HG03565 (cell line): Measurements from ENCODE around the gene SMC1A.
"Not testable (repeated sequence)": the region's sequence is repeated elsewhere in the genome, so short reads cannot be mapped to it uniquely, and the experiment has no call there.

Source experiments
- ATAC-seq: cut with Tn5 transposase; IDR thresholded peaks from one replicate; pipeline ENCODE4 v1.9.1; 2021; ENCODE audit warnings: mild to moderate bottlenecking, moderate library complexity; ENCODE audit not compliant: unreplicated experiment

Gene SMC1A

GRCh38 chrX:53422086-53422860, at the start of gene SMC1A:
TSS of gene SMC1A (minus strand) at chrX:53422654. CDS start at chrX:53422600, 54 bp downstream.
- peak; percentile 94 for ATAC-seq

GRCh38 chrX:53471346-53471745, 48.9 kb upstream of the SMC1A start:
- no peak for ATAC-seq

DNA sequence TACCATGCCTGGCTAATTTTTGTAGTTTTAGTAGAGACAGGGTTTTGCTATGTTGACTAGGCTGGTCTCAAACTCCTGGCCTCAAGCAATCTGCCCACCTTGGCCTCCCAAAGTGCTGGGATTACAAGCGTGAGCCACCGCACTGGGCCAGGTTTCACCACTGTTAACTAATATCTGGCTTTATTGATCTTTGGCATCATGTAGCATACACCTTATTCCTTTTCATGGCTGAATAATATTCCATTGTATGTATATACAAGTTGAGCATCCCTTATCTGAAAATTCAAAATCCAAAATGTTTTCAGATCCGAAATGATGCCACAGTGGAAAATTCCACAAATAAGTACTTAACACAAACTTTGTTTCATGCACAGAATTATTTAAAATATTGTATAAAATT, 46.2 kb upstream of the SMC1A start:
- not testable (repeated sequence) for ATAC-seq

- ATAC-seq, result no peak
These were observed 35.6 kb upstream of the SMC1A start for GRCh38 chrX:53458082-53458481.

DNA sequence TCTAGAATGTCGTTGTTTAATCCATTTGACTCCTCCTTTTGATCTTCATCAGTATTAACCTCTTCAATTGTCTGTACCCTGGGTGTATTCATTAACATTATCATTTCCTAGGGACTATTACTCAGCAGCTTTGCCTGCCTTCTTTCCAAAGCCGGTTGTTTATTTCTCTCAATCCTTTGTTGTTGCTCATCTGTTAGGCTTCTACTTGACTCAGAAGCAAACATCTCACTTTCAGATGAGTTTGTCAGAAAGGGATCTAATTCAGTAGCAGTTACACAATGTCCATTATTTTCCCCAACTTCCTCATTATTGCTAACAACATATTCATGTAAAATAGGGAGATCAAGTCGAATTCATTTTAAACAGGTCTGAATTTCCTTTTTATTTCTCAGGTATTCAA, 33.8 kb upstream of the SMC1A start:
- no peak for ATAC-seq

DNA sequence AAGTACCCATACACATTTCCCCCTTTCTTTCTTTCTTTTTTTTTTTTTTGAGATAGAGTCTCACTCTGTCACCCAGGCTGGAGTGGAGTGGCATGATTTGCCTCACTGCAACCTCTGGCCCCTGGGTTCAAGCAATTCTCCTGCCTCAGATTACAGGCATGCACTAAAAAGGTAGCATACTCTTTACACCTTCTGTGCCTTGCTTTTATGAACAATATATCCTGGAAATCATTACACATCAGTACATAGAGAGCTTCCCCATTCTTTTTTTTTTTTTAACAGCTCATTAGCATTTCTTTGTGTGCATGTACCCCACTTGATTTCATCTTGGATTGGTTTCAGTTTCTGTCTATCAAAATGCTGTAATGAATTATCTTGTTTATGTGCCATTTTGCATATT, 30.4 kb upstream of the SMC1A start:
- ATAC-seq, result no peak

- no peak for ATAC-seq
These were observed 27.2 kb upstream of the SMC1A start for GRCh38 chrX:53449632-53450031.

- ATAC-seq, result no peak
These were observed 25.0 kb upstream of the SMC1A start for GRCh38 chrX:53447441-53447840.

- ATAC-seq, result no peak
These were observed 23.5 kb upstream of the SMC1A start for GRCh38 chrX:53445977-53446376.

DNA sequence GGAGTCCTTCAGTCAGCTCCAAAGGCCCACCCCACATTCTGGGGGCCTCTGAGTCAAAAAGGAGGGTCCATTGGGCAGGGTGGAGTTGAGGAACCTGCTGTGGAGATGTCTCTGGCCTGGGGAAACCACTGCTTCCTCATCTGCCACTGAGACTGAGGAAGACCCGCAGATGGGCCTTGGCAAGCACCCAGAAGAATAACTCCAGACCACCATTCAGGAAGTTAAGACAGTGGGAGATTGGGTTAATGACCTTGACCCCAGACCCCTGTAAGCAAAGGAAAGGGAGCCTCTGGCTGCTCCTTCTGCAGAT, 19.8 kb upstream of the SMC1A start:
- no peak for ATAC-seq

GRCh38 chrX:53441531-53442321, 19.3 kb upstream of the SMC1A start:
- ATAC-seq, result peak; percentile 73

- ATAC-seq, result no peak
These were observed 18.4 kb upstream of the SMC1A start for GRCh38 chrX:53440621-53441517.

DNA sequence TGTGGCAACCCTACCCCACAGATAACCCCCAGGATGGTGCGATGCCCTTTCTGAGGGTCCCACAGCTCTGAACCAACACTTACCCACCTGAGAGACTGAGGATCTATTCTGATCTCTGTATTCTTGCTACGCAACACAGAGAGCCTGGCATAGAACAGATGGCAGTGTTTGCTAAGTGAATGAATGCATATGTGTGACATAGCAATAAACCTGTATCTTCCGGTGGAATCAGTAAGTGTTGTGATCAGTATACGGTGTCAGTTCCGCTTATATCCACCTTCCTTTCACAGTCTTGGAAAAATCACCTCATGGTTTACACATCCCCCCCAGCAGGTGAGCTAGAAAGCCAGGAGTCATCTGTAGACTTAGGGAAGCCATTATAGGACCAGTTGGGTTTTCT, 17.6 kb upstream of the SMC1A start:
- no peak for ATAC-seq

DNA sequence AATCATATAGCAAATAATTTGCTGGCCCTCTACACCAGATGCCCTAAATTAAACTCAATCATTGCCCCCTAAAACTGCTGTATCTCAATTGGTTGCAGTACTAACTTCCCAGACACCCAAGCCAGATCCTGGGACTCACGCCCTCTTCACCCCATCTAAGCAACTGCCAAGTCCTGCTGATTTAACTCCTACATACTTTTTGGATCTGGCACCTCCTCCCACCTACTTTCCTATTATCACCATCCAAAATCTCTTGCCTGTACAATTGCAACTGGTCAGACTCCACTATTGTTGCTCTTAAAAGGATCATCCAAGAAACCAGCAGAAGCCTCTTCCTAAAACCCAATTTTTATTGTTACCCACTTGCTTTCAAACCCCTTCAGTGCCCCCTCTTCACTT, 16.4 kb upstream of the SMC1A start:
- ATAC-seq, result no peak

GRCh38 chrX:53438174-53438831, 15.8 kb upstream of the SMC1A start:
- no peak for ATAC-seq

- no peak for ATAC-seq
These were observed 14.8 kb upstream of the SMC1A start for GRCh38 chrX:53437206-53437605.

GRCh38 chrX:53435997-53436396, 13.5 kb upstream of the SMC1A start:
- ATAC-seq, result peak; percentile 69

DNA sequence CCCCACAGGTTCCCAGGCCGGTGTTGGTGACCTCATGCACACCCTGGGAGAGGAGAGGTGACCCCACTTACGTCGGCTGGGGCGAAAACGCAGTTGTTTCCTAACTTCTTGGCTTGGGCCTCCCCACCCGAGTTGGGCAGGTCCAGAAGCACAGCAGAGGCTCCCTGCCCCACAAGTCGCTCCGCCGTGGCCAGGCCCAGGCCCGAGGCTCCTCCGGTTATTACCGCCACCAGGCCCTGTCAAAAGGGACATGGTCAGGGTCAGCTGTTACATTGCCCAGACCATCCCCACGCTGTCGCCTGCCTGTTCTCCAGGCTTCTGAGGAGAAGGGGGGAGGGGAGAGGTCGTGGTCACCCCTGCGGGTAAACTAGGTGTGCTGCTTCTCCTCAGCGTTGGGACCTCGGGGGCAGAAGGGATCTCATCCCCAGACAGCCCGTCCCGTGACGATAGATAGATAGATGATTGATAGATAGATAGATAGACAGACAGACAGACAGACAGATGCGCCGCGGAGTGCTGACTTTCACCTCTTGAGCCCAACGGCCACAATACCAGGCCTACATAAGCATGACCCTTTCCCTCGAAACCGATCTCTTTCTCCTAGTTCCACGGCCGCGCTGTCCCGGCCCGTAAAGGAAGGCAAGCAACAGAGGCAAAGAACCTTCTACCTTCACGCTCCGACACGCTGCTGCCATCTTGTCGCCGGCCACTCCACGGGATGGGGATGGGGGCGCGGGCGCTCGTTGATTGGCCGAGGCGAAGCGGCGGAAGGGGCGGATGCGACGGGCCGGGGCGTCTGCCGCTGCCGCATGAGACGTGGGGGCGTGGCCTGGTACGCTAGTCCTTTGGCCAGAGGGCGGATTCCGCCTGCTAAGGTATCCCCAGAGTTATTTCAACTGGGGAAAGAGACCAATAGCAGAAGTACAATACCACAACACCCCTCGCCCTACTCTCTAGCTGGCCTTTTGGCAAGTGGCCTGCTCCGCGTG, 11.5 kb upstream of the SMC1A start, which contains the start of gene HSD17B10:
TSS of gene HSD17B10 (minus strand) at position 720 of the 989 bp plus-strand sequence. CDS start at position 695, 25 bp downstream.
- ATAC-seq, result peak; percentile 92

- ATAC-seq, result no peak
These were observed 7.8 kb upstream of the SMC1A start for GRCh38 chrX:53430231-53430630.

DNA sequence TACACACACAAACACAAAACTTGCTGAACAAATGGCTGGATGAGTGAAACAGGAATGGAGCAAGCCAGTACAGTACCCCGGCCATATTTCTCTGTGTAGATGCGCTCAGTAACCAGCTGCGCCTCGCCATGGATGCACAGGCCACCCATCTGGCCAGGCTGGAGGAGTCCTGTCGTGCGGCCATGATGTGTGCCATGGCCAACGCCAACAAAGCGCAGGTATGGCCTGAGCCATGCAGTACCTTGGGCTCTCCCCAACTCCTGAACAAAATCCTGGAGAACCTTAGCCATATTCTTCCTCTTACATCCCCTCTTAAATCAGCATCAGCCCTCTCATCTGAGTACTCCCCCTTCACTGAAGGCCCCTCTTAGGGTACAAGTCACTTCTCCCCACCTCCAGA, 7.3 kb upstream of the SMC1A start:
- ATAC-seq, result no peak
